ENCODE data around the gene PTPRM. TPM values are rescaled to one million over a fixed set of nuclear protein-coding genes. Genes with fewer than 3 reads are reported as not detected.

PTPRM gene
- total and polyA plus RNA-seq, 2 of the 4 experiments (the other 2 are of a cell fraction): 28.3 to 51.2 TPM

DNA sequence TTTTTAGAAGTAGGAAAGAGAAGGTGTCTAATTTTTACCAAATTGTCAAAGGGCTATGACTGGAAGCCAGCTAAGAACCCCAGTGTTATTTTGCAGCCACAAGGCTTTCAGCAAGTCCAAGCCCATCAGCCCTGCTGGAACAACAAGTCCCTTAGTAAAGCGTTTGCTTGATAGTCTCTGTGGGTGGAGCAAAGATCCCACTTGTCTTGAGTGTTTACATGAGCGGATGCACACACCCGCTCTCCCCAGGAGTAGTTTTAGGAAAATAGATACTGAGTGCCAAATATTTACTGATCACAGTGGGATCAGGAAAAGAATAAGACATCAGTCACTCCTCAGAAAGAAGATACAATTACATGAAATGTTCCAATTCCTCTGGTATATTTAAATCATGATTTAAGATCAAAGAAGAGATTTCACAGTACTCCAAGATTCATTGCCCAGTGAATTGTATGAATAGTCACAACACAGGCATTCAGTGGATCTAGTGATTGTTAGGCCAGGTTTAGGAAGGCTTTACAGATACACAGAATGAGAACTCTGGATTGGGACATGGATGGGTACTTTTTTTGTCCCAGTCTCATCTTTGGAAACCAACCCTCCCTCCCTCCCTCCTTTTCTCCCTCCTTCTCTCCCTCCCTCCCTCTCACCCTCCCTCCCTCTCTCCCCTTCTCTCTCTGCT is 514.9 kb downstream of the PTPRM start:
- Histone ChIP-seq H3K4me1 (ENCODE audit: control insufficient read depth, insufficient read depth, low read length) (no peaks in the 10 kb centered on the region), H3K4ac (ENCODE audit: low read depth, low read length) (no peak overlapping the region), H3K79me1 (ENCODE audit: low read depth in 1 of 2, low read length in 2 of 2) (no peaks in the 10 kb centered on the region), H2AK5ac (ENCODE audit: low read depth, low read length) (no peak overlapping the region), H3K23ac (ENCODE audit: low read depth, low read length) (no peak overlapping the region), H4K5ac (ENCODE audit: low read depth, low read length) (no peak overlapping the region), H3K27me3 (ENCODE audit: control insufficient read depth, insufficient read depth, low read length) (no peaks in the 10 kb centered on the region), H3K56ac (ENCODE audit: extremely low read depth, insufficient read depth, low read length) (no peak overlapping the region), H3K27ac (ENCODE audit: insufficient read depth, low read length) (no peak overlapping the region), H3K9ac (ENCODE audit: low read depth, low read length) (no peak overlapping the region), H4K20me1 (ENCODE audit: insufficient read depth, low read length) (no peaks in the 10 kb centered on the region), H2BK5ac (ENCODE audit: low read depth, low read length, poor library complexity, severe bottlenecking) (no peak overlapping the region), H3K14ac (replicated peaks; ENCODE audit: low read depth, low read length) (no peak overlapping the region), H3K18ac (ENCODE audit: low read depth, low read length) (no peak overlapping the region), H2AK9ac (replicated peaks; ENCODE audit: low read depth, low read length, poor library complexity) (no peak overlapping the region), H2BK15ac (ENCODE audit: low read depth, low read length) (no peak overlapping the region), H3K4me3 (ENCODE audit: insufficient read depth, low read depth, low read length) (no peak overlapping the region), H2BK20ac (ENCODE audit: low read depth, low read length) (no peak overlapping the region), H3K9me3 (ENCODE audit: control insufficient read depth, insufficient read depth, low read length) (no peaks in the 10 kb centered on the region), H4K91ac (ENCODE audit: insufficient read depth, low read depth, low read length) (no peak overlapping the region), H3K9me1 (ENCODE audit: insufficient read depth, low read length) (no peaks in the 10 kb centered on the region), H3K4me2 (ENCODE audit: low read depth, low read length) (no peak overlapping the region), H2AFZ (replicated peaks; ENCODE audit: low read length, poor library complexity) (no peak overlapping the region), H3K36me3 (ENCODE audit: control insufficient read depth, insufficient read depth, low read length) (peaks cover 8% of the 10 kb centered on the region), H2BK120ac (ENCODE audit: low read depth, low read length) (no peak overlapping the region), H4K8ac (ENCODE audit: low read depth in 2 of 2, low read length in 2 of 2) (no peak overlapping the region)
- ChIA-PET CTCF (no interaction called here), POLR2A (ENCODE audit: unreplicated experiment) (no interaction called here)
- no CpG with 5 or more reads among the region's 3 CpGs for WGBS, 2 experiments (ENCODE audit: extremely low coverage in 2 of 2, insufficient read length in 1 of 2)
- intact Hi-C loops (cut with micrococcal nuclease) (loop anchor here (5.0 kb wide), 1 partner anchor 400 kb away; no protein-coding TSS in a partner anchor), dilution Hi-C loops (cut with HindIII; ENCODE audit: low sequenced_read_pairs, unreplicated experiment) (no loop called here), in situ Hi-C loops (cut with MboI; ENCODE audit: low sequenced_read_pairs) (no loop called here)
- TF ChIP-seq BHLHE40 (IDR thresholded peaks at IDR 0.05; ENCODE audit: low read depth, low read length) (no peak), ELK1 (IDR thresholded peaks at IDR 0.05; ENCODE audit: borderline replicate concordance, low read depth, low read length) (no peak), MAFK (IDR thresholded peaks at IDR 0.05; ENCODE audit: low read depth, low read length) (no peak), CEBPB (IDR thresholded peaks at IDR 0.05; ENCODE audit: low read depth, low read length) (no peak), FOS (IDR thresholded peaks at IDR 0.05; ENCODE audit: low read depth, low read length) (no peak), NFE2L2 (IDR thresholded peaks at IDR 0.05; ENCODE audit: low read depth, low read length) (no peak), RCOR1 (IDR thresholded peaks at IDR 0.05; ENCODE audit: insufficient replicate concordance, low read length) (no peak), RAD21 (IDR thresholded peaks at IDR 0.05; ENCODE audit: low read length) (no peak), USF2 (IDR thresholded peaks at IDR 0.05; ENCODE audit: low read depth, low read length) (no peak), POLR2A (IDR thresholded peaks at IDR 0.05; ENCODE audit: low read depth, low read length) (no peak), MXI1 (IDR thresholded peaks at IDR 0.05; ENCODE audit: borderline replicate concordance, low read depth, low read length) (no peak), RFX5 (IDR thresholded peaks at IDR 0.05; ENCODE audit: low read depth, low read length) (no peak)
- no peak for DNase-seq
- no TSS peak for BruUV-seq (replicated peaks)
- ATAC-seq (ENCODE audit: low read depth): no peak
